Smooth muscle cell (in vitro differentiated cells): ENCODE results near the gene HSH2D. TPM values are rescaled to one million over a fixed set of nuclear protein-coding genes. Genes with fewer than 3 reads are reported as not detected.

ENCODE experiments used
- DNase-seq: peaks from one replicate; lab custom pipeline; 2025; ENCODE audit not compliant: unreplicated experiment; lab: John Stamatoyannopoulos, UW
- H2AFZ ChIP-seq: fragments of 200-600 bp; sonication (generic); 2 replicates; pipeline ENCODE4 v1.6.0; 2016; ENCODE audit warnings: antibody characterized with exemption, low read depth, mild to moderate bottlenecking
- H3F3A ChIP-seq: fragments of 200-600 bp; sonication (generic); 2 replicates; pipeline ENCODE4 v1.6.0; 2017; ENCODE audit warnings: antibody characterized with exemption, low read depth
- H3K27ac ChIP-seq: fragments of 200-600 bp; sonication (generic); 2 replicates; pipeline ENCODE4 v1.5.1; 2016; ENCODE audit warnings: low read depth, mild to moderate bottlenecking
- H3K27me3 ChIP-seq: fragments of 200-600 bp; sonication (generic); 2 replicates; pipeline ENCODE4 v1.6.1; 2016; ENCODE audit warnings: low read depth, mild to moderate bottlenecking
- H3K36me3 ChIP-seq: fragments of 200-600 bp; sonication (generic); 2 replicates; pipeline ENCODE4 v1.5.1; 2016; ENCODE audit warnings: low read depth
- H3K4me1 ChIP-seq: fragments of 200-600 bp; sonication (generic); 2 replicates; pipeline ENCODE4 v1.5.1; 2016; ENCODE audit warnings: low read depth
- H3K4me2 ChIP-seq: fragments of 200-600 bp; sonication (generic); 2 replicates; pipeline ENCODE4 v1.6.0; 2016; ENCODE audit warnings: mild to moderate bottlenecking
- H3K4me3 ChIP-seq: fragments of 200-600 bp; sonication (generic); 2 replicates; pipeline ENCODE4 v1.5.1; 2016; ENCODE audit warnings: mild to moderate bottlenecking
- H3K79me2 ChIP-seq: fragments of 200-600 bp; sonication (generic); 2 replicates; pipeline ENCODE4 v1.6.0; 2016; ENCODE audit warnings: low read depth, mild to moderate bottlenecking
- H3K9ac ChIP-seq: fragments of 200-600 bp; sonication (generic); 2 replicates; pipeline ENCODE4 v1.6.0; 2016; ENCODE audit warnings: low read depth
- H3K9me3 ChIP-seq: fragments of 200-600 bp; sonication (generic); replicated peaks from 2 replicates; pipeline ENCODE4 v1.5.1; 2016; ENCODE audit warnings: low read depth
- H4K20me1 ChIP-seq: fragments of 200-600 bp; sonication (generic); 2 replicates; pipeline ENCODE4 v1.6.0; 2016; ENCODE audit warnings: low read depth
- WGBS: methylation state at CpG from one replicate; pipeline ENCODE4 v1.1.7; 2016; ENCODE audit warnings: low lambda C conversion rate; 5-methylcytosine and 5-hydroxymethylcytosine counted together
- polyA plus RNA-seq: library from polyadenylated mRNA; unstranded; fragments of >200 nt; fragmentation: Nextera tagmentation; extraction: Ambion mirVana; gene quantifications from 2 replicates; pipeline ENCODE4 v1.2.1, GENCODE V29; 2016
- total RNA-seq: library from RNA; depleted of rRNA; stranded (reverse); fragments of >200 nt; gene quantifications from 2 replicates; pipeline ENCODE4 v1.2.3, GENCODE V29; 2014
- TF ChIP-seq, protein P1 (sequence below): fragments of 200-600 bp; sonication (generic); IDR thresholded peaks from 2 replicates; pipeline ENCODE4 v1.5.1; 2017; ENCODE audit warnings: borderline replicate concordance, mild to moderate bottlenecking, antibody characterized with exemption; ENCODE audit not compliant: insufficient read depth, poor library complexity, severe bottlenecking

Gene HSH2D
- total and polyA plus RNA-seq, 2 experiments from 2014 or later, result 0.17 TPM; not detected in 1

DNA sequence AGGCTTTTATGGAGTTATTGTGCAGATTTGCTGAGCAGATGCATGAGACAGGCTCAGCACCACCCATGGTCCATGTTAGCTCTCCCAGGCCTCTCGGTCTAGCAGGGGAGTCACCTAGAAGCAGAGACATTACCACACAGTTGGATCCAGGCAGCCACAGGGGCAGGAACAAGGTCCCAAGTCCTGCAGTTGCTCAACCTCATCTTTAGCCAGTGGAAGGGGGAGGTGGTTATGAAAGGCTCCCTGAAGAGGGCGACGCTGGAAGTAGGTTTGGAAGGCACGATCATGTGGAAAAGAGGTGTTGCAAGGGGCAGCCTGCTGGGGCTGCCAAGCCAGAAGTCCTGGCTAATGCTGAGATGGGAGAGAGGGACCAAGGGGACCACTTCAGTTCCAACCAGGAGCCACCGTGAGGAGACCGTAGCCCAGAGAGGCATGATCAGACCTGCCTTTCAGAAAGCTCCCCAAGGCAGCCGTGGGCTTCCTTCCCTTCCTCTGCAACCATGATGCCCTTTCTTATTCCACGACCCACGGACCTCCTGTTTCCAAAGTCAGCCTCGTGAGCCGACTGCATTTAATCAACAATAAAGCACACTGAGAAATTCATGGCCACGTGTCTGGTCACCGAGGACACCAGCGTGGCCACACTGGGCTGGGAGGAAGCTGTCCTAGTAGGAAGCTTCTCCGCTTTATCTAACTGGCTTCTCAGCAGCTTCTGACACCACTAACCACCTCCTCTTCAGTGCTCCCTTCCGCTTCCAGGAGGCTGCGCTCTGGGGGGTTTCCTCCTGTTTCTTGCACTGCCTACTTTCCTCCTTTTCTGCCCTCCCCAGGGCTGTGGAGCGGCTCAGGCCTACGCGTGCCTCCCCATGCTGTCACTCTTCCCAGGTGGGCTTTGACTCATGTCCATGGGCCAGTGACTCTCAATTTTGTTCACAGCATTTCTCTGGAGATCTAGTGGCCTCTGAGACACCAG lies 56.8 kb downstream of the HSH2D start:
- no peak overlapping the region for H3K4me2 ChIP-seq
- no peak overlapping the region for H3K9ac ChIP-seq
- H3K79me2 ChIP-seq, result peaks cover 47% of the 10 kb centered on the region
- no peaks in the 10 kb centered on the region for H3F3A ChIP-seq
- H4K20me1 ChIP-seq, result peaks cover 54% of the 10 kb centered on the region
- no peaks in the 10 kb centered on the region for H3K27me3 ChIP-seq
- no peak overlapping the region for H3K4me3 ChIP-seq
- no peak for DNase-seq
- 92% methylated on average over 20 of the region's 20 CpGs for WGBS
- H3K36me3 ChIP-seq, result no peaks in the 10 kb centered on the region
- H2AFZ ChIP-seq, result no peak overlapping the region
- H3K27ac ChIP-seq, result no peak overlapping the region
- H3K9me3 ChIP-seq, result no peaks in the 10 kb centered on the region
- TF ChIP-seq, protein P1, sequence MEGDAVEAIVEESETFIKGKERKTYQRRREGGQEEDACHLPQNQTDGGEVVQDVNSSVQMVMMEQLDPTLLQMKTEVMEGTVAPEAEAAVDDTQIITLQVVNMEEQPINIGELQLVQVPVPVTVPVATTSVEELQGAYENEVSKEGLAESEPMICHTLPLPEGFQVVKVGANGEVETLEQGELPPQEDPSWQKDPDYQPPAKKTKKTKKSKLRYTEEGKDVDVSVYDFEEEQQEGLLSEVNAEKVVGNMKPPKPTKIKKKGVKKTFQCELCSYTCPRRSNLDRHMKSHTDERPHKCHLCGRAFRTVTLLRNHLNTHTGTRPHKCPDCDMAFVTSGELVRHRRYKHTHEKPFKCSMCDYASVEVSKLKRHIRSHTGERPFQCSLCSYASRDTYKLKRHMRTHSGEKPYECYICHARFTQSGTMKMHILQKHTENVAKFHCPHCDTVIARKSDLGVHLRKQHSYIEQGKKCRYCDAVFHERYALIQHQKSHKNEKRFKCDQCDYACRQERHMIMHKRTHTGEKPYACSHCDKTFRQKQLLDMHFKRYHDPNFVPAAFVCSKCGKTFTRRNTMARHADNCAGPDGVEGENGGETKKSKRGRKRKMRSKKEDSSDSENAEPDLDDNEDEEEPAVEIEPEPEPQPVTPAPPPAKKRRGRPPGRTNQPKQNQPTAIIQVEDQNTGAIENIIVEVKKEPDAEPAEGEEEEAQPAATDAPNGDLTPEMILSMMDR, result no peak
- peaks cover 11% of the 10 kb centered on the region for H3K4me1 ChIP-seq

DNA sequence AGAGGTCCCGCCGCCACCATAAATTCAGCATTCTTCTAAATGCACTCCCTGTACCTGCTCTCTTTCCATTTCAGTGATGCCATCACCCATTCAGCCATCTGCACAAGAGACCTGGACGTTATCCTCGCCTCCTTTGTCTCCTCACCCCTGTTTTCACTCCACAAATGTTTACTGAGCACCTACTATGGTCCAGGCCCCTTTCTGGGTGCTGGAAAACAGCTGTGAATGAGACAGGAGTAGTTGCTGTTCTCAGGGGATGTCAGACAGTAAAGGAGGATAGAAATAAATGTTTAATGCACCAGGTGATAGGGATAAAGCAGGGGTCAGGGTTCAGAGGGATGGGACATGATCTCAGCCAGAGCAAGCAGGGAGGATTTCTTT lies 57.5 kb downstream of the HSH2D start:
- Histone ChIP-seq H3K79me2 (peaks cover 47% of the 10 kb centered on the region), H3K4me2 (no peak overlapping the region), H4K20me1 (peaks cover 54% of the 10 kb centered on the region)

DNA sequence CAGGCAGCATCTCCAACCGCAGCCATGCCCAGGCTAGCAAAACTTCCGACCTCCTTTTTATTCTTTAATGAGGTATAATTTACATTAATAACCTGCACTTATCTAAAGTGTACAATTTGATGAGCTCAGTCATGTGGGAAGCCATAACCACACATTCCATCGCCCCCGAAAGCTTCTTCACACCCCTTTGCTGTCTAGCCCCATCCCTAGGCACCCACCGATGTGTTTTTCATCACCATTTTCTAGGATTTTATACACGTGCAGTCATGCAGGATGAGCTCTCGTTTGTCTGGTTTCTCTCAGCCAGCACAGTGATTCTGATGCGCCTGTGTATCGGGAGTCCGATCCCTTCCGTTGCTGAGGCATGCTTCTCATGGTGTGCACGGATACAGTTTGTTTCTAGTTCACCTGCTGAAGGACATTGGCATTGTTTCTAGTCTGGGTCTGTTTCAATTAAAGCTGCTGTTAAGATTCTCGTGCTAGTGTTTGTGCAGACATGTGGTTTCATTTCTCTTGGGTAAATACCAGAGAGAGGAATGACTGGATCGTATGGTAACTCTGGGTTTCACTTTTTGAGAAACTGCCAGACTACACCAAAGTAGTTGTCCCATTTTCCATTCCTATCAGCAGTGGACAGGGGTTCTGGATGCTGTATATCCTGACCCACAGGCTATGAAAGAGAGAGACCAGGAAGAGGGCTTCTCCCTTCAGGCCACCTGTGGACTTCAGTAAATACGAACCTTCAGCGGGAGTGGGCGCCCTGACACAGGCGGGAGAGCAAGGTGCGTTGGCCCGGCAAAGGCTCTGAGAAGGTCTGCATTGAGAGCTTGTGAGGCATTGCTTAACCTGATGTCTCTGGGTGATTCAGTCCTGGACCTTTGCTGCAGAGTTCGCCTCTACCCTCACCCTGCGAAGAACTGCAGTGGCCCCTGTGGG lies 59.1 kb downstream of the HSH2D start:
- H3K79me2 ChIP-seq, result peaks cover 47% of the 10 kb centered on the region
- whole genome bisulfite sequencing, result 96% methylated on average over 22 of the region's 22 CpGs
- no peaks in the 10 kb centered on the region for H3K36me3 ChIP-seq
- no peak overlapping the region for H2AFZ ChIP-seq
- H4K20me1 ChIP-seq, result peaks cover 54% of the 10 kb centered on the region
- H3K4me3 ChIP-seq, result no peak overlapping the region
- no peaks in the 10 kb centered on the region for H3K27me3 ChIP-seq
- H3F3A ChIP-seq, result no peaks in the 10 kb centered on the region
- no peak overlapping the region for H3K4me2 ChIP-seq
- TF ChIP-seq, protein P1, result no peak
- no peak overlapping the region for H3K27ac ChIP-seq
- DNase-seq, result no peak
- no peaks in the 10 kb centered on the region for H3K9me3 ChIP-seq
- peaks cover 6% of the 10 kb centered on the region for H3K4me1 ChIP-seq
- no peak overlapping the region for H3K9ac ChIP-seq

More for the DNA sequence above, 57.5 kb downstream of the HSH2D start:
- no peak overlapping the region for H2AFZ ChIP-seq
- no peaks in the 10 kb centered on the region for H3F3A ChIP-seq
- H3K27ac ChIP-seq, result no peak overlapping the region
- TF ChIP-seq, protein P1, result no peak
- no peaks in the 10 kb centered on the region for H3K9me3 ChIP-seq
- H3K4me1 ChIP-seq, result peaks cover 11% of the 10 kb centered on the region
- no peaks in the 10 kb centered on the region for H3K36me3 ChIP-seq
- H3K9ac ChIP-seq, result no peak overlapping the region
- no peaks in the 10 kb centered on the region for H3K27me3 ChIP-seq
- 94% methylated on average over 4 of the region's 4 CpGs for WGBS
- no peak overlapping the region for H3K4me3 ChIP-seq
- no peak for DNase-seq
